ENCODE results near the gene COQ8A. TPM values are rescaled to one million over a fixed set of nuclear protein-coding genes. Genes with fewer than 3 reads are reported as not detected.

Gene COQ8A
- total RNA-seq, result 20.7 and 26.7 TPM in 2 replicates

DNA sequence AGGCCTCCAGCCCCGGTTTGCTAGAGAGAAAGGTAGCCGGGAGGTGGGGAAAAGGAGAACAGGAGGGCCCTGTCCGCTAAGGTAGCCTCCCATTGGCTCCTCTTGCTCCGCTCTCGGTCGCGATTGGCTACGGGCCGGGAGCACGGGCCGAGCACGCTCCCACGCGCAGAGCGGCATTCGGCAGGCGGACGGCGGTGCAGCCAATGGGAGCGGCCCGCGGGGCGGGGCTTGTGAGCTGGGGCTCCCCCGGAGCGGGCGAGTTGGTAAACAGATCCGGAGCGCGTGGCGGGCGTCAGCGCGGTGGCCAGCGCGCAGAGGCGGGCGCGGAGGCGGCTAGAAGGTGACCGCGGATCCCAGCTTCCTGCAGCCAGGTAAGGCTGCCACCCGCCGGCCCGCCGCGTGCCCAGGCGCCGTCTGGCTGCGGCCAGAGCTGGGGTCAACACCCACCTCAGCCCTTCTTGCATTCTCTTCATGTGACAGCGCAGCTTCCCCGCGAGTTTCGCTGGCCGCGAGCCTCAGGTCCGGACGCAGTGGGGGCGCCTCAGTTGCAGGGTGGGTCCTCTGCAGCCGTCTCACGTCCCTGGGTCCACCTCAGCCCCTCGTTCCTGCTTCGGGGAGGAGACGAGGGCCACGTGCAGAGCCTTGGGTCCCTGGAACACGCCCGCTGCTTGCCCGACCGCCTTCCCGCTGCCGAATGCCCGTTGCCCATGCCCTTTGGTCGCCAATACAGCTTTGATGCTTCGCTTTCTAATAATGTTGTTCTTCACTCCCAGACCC lies at the start of gene COQ8A:
TSS of gene COQ8A (plus strand) at position 266 of the 777 bp plus-strand sequence. CDS start 21,092 bp downstream, outside the sequence.
- peak; percentile 99 for DNase-seq (ENCODE audit: low read depth in 2 of 2)

DNA sequence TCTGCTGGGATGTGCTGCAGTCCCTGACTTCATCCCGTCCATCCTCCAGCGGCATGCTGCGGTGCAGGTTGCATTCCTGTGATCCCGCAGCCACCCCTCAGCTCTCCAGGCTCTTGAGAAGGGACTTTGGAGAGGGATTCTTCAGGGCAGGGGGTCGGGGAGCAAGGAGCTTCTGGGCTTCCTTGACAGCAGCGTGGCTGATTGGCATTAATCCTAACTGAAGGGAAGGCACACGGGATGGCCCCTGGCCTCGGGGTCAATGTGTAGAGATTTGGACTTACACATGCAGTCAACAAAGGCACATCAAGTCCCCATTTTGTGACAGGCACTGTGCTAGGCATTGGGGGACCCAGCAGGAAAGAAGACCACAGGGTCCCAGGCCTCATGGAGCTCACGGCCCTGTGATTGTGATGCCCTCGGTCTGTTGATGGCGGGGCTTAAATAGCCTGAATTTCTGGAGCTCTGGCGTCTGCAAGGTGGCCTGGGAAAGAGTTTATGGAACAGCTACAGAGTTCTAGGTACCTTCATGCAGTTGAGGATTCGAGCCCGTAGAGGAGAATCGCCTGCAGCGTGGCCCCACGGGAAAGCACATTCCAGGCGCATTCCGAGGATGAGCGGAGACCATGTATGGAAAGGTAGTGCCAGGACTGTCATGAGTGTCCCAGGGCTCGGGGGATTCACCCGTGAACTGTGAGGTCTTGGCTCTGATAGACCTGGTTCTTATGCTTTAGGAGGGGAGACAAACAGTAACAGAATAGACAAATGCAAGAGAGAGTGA lies 49.6 kb upstream of the COQ8A start:
- DNase-seq (ENCODE audit: low read depth in 2 of 2), result no peak

DNA sequence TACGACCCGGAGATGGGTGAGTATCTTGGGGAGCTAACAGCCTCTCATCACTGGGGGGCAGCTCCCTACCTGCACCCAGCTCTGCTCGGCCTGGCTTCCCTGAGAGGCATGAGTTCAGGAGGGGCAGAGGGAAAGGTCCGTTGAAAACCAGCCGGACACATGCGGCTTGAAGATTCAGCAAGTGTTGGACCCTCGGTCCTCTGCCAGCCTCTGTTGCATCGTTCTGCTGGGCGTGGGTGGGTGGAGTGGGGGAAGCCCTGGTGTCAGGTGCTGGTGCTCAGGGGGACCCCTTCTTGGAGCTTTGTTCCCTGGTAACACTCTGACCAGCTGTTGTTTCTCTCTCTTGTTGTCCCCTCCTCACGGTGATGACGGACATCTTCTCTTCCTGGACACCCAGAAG lies 48.7 kb upstream of the COQ8A start:
- no peak for DNase-seq (ENCODE audit: low read depth in 2 of 2)

DNA sequence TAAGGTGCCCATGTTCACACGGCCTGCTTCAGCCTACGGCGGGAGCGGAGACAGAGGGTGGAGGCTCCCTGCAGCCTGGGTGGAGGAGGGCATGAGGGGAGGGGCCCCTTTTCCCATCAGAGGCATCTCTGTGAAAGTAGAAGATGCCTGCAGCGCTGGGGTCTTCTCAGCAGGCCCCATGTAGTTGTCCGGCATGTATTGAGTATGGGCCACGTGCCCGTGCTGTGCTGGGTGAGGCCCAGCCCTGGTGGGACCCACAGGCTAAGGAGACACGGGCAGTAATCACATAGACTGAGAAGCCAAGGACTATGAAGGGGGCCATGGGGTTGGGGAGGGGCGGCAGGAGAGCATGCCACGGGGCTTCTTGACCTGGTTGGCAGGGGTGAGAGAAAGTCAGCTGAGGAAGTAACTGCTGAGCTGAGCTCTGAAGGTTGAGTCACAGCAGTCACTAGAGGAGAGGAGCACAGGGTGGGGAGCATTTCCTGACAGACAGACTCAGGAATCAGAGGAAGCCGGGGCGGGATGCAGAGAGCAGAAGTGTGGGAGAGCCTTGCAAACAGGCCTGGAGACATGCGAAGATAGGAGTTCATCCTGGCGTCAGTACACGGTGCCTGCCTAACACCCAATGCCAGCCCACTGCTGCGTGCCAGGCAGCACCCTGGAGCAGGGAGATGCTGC lies 48.1 kb upstream of the COQ8A start:
- DNase-seq (ENCODE audit: low read depth in 2 of 2), result peak in 1 of 2 donors; percentile 79

DNA sequence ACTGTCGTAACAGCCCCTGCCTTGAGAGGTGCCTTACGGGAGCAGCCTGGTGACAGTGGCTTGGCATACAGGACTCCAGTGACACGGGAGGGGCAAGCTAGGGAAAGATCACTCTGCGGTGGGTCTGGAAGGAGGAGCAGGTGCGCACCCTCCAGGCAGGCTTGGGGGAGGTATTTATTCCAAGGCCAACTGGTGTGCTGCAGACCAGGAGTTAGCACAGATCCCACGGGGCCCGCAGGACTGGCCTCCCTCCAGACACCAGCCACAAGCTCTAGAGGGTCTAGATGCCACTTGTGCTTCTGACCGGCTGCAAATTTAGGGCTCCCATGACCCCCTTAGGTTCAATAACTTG lies 47.6 kb upstream of the COQ8A start:
- DNase-seq (ENCODE audit: low read depth in 2 of 2), result no peak

DNA sequence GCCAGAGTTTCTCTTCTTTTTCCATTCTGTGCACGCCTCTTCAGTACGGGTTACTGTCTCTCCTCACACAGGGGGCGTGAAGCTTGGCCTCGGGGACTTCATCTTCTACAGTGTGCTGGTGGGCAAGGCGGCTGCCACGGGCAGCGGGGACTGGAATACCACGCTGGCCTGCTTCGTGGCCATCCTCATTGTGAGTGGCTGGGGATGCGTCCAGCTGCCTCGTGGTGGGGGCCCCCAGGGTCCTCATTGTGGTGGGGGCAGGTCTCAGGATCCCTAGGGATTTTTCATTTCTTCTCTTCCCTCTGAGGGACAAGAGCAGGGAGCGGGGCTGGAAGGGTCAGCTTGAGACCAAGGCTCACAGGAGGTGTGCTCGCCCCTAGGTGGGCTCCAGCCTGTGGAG lies 46.2 kb upstream of the COQ8A start:
- no peak for DNase-seq (ENCODE audit: low read depth in 2 of 2)

DNA sequence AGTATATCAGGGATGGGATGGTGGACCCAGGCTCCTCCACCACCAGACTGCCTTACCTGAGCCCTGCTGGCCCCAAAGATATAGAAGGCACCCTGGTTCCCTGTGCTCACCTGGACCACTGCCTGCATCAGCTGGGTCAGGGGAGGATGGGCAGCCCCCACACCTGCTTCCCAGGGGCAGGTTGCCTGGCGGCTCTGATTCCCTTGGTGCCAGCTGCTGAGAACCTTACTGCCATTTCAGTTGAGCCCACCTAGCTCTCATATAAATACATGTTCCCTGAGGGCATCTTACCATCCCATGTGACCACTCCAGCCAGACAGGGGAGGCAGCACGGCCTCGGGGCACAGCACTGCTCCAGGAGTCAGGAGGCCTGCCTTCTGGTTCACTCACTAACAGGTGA lies 45.3 kb upstream of the COQ8A start:
- no peak for DNase-seq (ENCODE audit: low read depth in 2 of 2)

DNA sequence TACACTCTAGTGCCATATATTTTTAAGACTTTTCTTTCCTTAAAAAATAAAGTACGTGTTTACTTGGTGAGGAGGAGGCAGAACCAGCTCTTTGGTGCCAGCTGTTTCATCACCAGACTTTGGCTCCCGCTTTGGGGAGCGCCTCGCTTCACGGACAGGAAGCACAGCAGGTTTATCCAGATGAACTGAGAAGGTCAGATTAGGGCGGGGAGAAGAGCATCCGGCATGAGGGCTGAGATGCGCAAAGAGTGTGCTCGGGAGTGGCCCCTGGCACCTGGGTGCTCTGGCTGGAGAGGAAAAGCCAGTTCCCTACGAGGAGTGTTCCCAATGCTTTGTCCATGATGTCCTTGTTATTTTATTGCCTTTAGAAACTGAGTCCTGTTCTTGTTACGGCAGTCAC lies 44.5 kb upstream of the COQ8A start:
- no peak for DNase-seq (ENCODE audit: low read depth in 2 of 2)

DNA sequence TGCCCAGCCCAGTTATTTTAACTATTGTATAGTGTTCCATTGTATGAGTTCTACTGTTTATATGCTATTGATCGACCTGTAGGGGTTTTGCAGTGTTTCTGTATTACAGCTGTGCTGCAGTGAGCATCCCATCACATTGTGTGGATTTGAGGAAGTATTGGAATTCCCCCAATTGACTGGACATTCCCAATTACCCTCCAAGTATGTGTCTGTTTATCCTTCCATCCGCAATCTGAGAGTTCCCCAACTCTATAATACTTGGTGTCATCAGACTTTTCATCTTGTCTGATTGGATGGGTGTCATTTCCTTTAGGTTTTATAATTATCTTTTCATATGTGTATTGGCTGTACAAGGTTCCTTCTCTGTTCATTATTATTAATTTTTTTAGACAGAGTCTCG lies 41.8 kb upstream of the COQ8A start:
- DNase-seq (ENCODE audit: low read depth in 2 of 2), result no peak

DNA sequence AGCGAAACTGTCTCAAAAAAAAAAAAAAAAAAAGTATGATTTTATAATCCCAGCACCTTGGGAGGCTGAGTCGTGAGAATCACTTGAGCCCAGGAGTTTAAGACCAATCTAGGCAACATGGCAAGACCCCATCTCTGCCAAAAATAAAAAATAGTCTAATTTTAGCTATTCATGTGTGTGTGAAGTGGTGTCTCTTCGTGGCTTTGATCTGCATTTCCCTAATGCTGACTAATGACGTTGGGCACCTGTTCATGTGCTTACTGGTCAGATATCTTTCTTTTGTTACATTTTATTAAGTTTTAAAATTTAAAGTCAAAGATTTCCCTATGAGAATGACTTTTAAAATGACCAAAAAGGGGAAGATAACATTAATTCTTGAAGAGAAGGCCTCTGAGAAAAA lies 38.7 kb upstream of the COQ8A start:
- no peak for DNase-seq (ENCODE audit: low read depth in 2 of 2)

DNA sequence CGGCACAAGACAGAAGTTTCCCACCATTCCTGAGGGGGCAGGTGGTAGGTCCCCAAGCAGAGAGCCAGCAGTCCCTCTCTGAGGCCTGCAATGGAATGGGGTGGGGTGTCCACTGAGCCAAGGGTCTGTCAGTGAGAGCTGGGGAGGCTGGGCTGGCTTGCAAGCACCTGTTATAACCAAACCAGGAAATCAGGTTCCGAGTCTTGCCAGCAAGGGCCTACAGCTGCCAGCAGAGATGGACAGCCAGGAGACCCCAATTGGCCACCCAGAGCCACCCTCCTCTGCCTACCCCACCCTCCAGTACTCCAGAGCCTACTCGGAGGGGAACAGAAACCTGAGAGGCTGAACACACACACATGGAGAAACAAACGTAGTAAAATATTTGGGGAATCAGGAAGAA lies 37.5 kb upstream of the COQ8A start:
- DNase-seq (ENCODE audit: low read depth in 2 of 2), result no peak

DNA sequence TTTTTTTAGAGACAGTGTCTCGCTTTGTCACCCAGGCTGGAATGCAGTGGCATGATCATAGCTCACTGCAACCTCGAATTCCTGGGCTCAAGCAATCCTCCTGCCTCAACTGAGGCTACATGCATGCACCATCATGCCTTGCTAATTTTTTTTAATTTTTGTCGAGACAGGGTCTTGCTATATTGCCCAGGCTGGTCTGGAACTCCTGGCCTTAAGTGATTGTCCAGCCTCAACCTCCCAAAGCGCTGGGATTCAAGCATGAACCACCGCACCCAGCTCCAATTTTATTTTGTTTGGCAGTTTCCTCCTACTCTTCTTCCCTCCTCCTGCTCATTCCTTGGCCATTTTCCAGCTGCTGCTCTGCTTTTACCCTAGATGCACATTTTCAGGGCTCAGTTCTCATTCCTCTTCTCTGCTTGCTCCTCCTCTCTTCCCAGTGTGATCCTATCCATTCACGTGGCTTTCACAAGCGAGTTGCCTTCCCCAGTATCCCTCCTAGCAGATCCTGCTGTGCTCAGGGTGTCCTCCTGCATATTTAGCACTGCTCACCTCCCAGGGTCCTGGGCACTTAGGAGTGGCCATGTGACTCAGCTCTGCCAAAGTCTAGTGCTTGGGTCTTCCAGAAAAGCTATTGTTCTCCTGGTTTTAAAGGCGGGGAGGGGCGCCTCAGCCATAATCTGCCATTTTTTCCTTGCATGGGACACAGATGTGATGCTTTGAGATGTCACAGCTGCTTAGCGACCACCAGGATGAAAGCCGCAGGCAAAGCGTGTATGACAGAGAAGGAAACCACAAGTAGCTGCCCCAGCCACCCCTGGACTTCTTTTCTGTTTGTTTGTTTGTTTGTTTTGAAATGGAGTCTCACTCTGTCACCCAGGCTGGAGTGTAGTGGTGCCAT lies 36.0 kb upstream of the COQ8A start:
- no peak for DNase-seq (ENCODE audit: low read depth in 2 of 2)

DNA sequence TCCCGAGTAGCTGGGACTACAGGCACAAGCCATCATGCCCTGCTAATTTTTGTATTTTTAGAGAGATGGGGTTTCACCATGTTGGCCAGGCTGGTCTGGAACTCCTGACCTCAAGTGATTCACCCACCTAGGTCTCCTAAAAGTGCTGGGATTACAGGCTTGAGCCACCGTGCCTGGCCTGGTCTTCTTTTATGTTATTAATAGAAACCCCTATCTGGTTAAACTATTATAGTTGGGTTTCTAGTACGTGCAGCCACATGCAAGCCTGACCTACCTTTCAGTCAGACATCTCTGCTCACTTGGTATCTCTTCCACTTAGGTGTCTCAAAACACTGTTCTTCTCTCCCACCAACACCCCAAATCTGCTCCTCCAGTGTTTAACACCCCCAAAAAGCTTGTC lies 35.3 kb upstream of the COQ8A start:
- no peak for DNase-seq (ENCODE audit: low read depth in 2 of 2)

DNA sequence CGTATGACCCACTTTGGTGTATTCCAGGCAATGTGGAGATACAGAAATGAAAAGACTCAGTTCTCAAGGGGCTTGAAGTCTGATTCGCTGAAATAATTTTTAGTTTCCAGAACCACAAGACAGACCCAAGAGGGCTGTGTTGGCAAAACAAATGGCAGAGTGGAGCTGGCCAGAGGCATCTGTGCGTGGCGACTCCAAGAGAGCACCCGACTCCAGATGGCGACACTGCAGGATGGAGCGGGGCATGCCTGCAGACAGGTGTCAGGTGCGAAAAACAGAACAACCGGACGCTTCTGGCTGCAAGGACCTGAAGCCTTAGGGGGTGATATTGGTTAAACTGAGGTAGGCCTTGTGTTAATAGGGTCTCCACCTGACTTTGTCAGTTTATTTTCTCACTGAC lies 31.7 kb upstream of the COQ8A start:
- no peak for DNase-seq (ENCODE audit: low read depth in 2 of 2)

DNA sequence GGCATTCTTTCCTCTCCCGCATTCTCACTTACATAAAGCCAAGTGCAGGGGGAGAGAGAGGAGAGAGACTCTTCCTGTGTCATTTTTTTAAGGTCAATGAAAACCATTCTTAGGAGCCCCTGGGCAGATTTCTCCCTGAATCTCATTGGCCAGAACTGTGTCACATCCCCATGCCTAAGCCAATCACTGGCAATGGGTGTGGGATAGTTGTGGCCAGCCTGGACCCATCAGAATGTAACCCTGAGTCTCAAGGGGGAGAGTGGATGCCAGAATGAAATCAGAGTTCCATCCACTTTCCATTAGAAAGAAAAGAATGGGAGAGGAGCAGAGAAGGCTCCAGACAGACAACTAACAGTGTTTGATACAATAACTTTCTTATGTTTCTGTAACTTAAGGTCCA lies 31.2 kb upstream of the COQ8A start:
- DNase-seq (ENCODE audit: low read depth in 2 of 2), result no peak

DNA sequence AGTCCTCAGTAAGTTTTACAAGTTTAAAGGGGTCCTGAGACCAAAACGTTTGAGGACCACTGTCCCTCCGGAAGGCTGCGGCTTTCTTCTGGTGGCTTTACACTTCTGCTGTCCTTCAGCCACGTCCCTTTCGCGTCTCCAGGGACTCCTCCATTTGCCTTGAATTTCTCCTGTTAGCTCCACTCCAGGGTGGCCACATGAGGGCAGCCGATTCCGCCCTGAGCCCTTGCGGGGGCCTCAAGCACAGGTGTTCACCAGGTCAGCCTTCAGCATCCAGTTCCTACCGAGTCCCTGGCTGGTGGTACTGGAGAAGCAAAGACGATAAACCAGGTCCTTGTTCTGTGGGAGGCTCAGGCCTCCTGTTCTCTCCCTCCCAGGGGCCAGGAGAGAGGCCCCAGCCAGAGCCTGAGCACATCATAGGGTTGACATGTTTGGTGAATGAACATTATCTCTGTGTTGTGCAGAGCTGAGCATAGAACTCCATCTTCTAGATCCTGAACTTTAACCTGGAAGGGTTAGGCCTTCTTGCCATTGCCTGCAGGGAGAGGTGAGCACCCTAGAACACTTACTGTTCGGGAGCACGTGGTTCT lies 27.4 kb upstream of the COQ8A start:
- DNase-seq (ENCODE audit: low read depth in 2 of 2), result peak; percentile 28 to 51

DNA sequence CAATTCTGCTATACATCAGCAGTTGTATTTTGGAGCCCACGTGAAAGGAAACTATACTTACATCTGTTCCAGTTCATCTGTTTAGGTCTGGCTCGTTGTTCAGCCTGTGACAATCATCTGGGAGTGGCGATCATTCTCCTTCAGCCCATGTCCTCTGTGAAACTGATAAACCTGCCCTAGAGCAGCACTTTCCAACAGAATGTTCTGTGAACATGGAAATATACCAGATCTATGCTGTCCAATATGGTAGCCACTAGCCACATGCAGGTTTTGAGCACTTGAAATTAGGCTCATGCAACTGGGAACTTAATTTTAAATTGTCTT lies 24.5 kb upstream of the COQ8A start:
- no peak for DNase-seq (ENCODE audit: low read depth in 2 of 2)

DNA sequence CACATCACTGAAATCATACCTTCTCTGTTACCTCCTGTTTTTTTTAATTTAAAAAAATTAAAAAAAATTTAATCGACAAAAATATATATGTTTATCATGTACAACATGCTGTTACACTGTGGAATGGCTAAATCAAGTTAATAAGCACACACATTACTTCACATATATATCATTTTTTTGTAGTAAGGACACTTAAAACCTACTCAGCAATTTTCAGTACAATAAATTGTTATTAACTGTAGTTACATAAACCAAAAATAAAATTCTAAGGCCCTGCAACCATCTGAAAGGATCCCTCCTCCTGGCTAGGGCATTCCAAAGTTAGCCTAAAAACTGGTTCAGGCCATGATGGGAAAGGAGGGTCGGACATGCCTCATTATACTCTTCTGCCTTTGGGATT lies 23.6 kb upstream of the COQ8A start:
- no peak for DNase-seq (ENCODE audit: low read depth in 2 of 2)

DNA sequence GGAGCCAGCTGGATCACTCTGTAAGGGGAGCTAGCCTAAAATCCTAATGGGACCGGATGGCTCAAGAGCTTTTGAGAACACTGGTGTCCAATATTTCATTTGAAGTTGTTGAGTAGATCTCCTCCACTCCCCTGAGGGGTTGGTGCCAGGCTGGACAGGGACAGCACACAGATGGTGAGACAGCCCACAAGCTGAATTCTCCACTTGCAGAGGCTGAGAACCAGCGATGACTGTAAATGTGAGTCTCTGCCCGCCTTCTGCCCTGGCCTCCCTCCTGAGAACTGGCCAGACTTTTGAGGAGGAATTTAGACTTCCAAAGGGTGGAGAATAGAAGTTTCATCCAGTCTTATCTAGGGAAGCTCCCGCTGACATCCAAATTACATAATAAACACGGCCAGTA lies 20.5 kb upstream of the COQ8A start:
- no peak for DNase-seq (ENCODE audit: low read depth in 2 of 2)

DNA sequence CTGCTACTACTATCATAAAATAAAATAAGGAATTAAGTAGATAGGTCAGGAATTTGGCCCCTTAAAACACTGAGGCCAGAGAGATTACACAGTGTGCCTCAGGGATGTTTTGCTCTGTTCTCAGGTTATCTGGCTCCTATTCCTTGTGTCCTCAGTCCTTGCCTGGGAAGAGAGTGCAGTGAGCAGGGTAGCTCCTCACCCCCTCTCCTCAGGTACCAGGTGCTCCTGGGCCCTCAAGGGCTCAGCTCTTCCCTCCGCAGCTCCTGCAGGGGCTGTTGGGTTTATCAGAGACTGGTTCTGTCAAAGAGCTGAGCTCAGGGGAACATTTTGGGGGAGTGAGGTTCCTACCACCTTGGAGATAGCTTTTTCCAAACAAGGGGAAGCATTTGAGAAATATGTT lies 20.1 kb upstream of the COQ8A start:
- DNase-seq (ENCODE audit: low read depth in 2 of 2), result no peak

DNA sequence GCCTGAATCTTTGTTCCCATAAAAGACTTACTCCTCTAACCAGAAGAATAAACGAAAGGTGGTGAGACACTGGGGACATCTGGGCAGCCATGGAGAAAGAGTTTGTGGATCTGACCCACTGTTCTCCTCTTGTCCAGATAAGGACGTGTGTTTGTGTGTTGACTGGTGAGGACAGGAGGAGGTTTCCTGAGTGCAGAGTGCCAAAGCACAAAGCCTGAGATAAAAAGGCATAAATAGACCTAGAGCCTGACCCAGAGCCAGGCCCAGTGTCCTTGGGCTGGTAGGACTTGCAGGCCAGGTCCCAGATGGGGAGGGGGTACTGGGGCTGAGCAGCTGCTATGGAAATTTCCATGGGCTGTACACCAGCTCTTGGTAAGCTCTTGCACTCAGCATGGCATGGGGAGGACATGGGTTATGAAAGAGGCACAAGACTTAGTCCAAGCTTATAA lies 19.6 kb upstream of the COQ8A start:
- DNase-seq (ENCODE audit: low read depth in 2 of 2), result no peak

Data from dermis microvascular lymphatic vessel endothelial cell (primary cell).